GM11168 (cell line): ENCODE measurements around the gene APOBEC4.
"Not testable (repeated sequence)": the region's sequence is repeated elsewhere in the genome, so short reads cannot be mapped to it uniquely, and the experiment has no call there.

Experiments used
- in situ Hi-C: fragments of 300-500 bp; cut with MboI; formaldehyde crosslinking; loops from one replicate; pipeline ENCODE4 v1.12.0; 2022; ENCODE audit warnings: low sequenced_read_pairs; ENCODE audit not compliant: unreplicated experiment

Gene APOBEC4, protein sequence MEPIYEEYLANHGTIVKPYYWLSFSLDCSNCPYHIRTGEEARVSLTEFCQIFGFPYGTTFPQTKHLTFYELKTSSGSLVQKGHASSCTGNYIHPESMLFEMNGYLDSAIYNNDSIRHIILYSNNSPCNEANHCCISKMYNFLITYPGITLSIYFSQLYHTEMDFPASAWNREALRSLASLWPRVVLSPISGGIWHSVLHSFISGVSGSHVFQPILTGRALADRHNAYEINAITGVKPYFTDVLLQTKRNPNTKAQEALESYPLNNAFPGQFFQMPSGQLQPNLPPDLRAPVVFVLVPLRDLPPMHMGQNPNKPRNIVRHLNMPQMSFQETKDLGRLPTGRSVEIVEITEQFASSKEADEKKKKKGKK

DNA sequence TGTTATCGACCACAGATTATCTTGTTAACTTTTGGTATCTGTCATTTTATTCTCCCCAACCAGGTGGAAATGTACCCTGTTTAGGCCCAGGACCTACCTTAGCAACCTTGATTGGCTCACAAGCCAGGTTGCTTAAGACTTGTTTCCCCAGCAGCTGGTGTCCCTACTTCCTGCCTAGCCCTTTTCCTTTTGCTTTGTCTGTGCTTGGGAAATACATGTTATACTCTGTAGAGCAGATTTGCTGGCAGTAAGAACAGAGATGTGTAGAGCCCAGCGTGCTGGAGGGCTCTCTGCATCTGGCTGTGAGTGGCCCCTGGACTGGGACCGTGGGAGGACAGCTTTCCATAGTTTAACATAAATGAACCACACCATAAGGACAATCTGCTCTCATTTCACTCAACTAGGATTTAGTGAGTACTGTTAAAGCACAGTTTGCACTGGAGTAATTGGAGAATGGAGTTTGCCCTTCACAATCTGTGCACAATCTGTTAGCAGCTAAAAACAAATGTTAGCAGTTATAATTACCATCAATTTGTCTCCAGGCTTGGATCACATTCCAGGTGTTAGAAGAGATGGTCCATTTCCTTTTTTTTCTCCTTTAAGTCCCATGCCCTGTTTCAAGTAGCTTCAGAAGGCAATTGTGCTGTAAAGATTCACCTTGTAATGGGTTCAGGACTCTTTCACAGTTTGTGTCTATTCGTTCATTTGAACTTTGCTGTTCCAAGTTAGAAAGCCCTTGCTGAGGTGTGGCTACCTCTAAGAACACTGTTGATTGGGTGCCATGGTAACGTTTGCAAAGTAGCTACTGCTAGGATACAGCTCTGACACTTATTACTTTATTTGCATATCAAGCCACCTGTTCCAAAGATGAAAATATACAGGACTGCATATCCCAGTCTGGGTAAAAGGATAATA, at the start of gene APOBEC4:
TSS of gene APOBEC4 (minus strand) at position 770 of the 915 bp plus-strand sequence. CDS start 4,535 bp downstream, outside the sequence.
- in situ Hi-C loops, result no loop called here

DNA sequence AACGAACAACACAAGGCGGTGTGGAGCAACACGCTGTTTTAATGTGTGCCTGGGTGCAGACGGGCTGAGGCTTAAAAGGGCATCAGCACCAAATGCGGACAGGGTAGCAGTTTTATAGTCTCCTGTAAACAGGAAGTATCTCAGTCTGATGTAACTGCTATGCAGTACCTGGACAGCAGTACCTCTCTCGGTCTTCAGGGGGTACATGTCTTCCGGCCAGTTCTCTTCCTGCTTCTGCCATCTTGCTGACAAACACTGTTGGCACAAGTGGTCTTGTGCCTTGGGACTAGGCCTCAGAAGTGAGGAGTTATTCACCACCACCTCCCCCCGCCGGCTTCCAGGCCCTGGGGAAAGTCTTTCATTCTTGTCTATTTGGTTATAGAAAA, 49.7 kb upstream of the APOBEC4 start:
- in situ Hi-C loops, result no loop called here

DNA sequence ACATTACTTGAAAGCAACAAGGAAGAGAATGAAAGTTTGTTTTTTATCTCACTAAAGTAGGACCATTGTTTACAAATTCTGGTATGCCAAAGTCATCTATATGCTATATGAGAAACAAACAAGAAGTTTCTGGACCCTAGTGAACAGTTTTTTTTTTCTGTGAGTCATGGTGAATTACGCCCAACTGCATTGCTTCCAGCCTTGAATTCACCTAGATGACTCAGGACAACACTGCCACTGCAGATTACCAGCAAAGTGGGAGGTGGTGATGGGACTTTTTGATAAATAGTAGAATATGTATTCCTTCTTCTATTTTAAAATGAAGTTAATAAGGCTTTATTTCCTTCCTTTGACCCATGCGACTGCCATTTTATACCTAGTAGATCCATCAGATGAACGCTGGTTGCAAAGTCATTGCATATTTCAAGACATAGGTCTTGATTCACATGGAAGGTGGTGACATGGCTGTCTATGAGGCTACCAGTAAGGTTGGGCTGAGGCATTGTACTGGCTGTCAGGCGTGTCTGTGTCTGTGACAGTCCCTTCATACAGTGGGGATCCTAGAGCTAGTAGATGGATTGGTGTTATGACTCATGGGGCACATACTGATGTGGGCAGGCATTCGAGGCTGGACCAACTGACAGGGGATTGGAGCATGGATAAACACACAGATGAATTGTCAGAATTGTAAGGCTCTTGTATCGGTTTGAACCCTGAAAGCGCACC, 49.1 kb upstream of the APOBEC4 start:
- in situ Hi-C loops, result no loop called here

DNA sequence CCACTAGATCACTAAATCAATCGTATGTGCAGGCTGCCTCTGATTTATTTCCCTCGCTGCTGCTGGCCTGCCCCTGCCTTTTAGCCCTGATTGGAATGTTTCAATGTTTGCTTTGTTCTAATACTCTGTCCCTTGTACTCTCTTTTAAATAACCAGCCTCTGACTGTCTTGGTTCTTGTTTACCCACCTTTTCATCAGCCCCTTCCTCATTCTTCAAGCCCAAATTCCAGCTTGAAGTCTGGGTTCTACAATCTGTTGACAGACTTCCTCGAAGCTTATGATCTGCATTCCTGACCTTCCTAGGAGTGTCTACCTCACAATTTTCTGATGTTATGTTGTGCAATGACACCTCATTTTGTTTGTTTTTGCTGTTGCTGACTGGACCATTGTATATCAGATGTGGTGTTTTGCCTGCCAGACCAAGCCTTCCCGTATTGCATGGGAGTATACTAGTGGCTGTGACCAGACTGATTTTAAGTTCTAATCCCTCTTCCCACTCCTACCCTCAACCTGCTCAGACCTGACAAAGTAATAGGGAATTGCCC, 46.6 kb upstream of the APOBEC4 start:
- in situ Hi-C loops, result no loop called here

DNA sequence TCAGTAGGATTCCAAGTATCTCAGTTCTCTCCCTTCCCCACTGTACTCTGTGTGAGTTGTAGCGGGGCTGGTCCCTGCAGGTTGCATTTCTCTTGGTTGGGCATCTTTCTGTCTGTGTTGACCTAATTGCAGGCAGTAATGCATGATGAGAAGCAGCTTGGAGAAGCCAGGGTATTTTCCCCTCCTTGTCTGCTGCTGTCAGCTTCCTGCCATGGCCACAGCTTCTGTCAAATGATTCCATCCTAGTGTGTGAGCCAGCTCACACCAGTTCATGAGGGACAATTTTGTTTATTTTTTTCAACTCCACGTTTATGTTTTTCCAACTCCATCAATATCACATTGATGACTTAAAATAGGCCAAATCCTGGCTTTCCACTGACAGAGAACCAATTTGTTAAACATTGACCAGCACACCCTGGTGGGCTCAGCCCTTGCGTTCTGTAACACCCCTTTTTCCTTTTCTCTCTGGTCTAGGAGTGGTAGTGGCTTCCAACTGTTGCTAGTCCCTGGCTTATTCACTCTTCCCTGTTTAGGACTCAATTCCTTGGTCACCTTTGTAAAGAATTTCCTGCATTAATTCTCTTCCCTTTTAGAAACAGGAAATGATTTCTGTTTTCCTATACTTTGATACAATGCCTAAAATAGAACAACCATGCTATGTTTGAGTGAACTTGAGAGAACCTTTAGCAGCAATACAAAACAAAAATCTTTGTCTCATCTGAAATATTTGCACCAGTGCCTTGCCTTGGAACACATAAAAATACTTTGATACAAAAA, 44.9 kb upstream of the APOBEC4 start:
- in situ Hi-C loops, result no loop called here

DNA sequence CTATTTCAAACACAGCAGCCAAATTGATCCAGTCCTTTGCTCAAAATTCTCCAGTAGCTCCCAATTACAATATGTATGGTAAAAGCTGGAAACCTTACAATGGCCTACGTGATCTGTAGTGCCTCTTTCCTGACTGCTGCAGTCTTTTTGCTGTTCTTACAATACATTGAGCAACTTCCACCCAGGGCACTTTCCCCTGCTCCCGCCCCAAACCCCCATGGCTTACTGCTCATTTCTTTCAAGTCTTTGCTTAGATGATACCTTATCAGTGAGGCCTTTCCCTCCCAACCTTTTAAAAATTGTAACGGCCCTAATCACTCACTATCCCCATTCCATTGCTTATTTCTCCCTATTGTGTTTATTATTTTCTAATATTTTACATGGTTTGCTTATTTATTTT, 43.9 kb upstream of the APOBEC4 start:
- in situ Hi-C loops, result no loop called here

DNA sequence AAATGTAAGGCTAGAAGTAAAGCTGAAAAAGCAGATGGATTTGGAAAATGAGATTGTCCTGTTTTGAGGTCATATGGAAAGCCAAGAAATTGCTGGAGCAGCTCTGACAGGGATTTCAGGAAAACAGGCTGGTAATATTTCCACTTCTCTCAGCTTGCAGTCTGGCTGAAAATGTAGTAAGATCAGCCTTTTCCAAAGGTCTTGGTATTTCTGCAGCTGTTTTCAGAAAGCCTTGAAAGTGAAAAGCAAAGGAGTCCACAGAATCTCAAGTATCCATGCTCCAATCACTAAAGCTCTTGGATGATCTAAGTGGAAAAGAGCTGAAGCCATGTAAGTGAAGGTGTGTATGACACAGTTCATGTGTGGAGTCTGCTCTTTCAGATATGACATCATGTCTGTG, 41.6 kb upstream of the APOBEC4 start:
- in situ Hi-C loops, result no loop called here

DNA sequence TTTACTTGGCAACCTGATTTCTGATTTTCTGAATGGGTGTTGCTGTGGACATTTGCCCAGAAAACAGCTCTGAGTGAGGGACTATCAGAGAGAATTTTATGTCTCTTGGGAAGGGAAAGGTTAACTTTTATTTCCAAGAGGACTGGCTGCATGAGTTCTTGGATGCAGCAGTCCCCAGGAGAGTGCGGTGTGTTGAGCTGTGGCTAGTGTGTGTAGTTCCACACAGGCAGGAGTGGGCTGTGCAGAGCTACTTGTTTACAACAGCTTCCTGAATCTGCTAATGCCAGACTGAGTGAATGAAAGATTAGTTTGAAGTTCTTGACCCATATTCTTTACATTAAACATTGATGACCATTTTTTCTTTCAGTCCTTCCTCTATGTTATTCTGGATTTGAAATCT, 41.0 kb upstream of the APOBEC4 start:
- in situ Hi-C loops, result no loop called here

DNA sequence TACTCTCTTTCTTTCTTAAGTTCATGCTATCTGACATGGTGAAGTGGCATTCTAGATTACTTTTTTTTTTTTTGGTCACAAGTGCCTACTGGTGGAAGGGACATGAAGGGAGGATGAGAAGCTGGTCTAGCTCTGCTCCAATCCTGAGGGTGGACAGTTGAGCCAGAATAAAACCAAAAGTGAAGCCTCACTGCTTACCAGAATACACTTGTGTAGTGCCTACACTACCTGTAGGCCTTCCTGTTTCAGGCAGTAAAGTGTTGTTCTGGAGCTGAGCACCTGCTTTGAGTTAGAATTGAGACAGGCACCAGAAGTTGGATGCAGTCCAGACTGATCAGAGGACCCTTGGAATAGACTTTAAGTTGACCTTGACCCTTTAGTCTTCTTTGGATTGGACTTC, 40.4 kb upstream of the APOBEC4 start:
- in situ Hi-C loops, result no loop called here

DNA sequence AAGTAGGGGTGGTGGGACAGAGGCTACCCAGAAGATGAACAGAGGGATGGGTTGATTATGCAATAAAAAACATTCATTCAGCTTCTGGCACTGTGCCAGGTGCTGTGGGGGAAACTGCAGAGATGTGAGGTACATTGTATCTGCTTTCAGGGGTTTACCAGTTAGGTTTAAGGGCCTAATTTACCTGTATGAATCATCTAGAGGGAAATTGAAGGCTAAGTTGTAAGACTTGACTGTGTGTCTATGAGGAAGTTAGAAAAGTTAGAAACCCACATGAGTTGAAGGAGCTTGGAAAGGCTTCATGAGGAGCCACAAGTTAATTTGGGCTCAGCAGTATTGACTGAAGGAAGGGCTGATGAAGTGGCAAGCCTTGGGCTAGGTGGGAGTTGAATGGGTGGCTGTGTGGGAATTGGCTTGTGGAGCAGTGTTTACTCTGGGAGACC, 36.7 kb upstream of the APOBEC4 start:
- in situ Hi-C loops, result loop anchor here (10.0 kb wide), 1 partner anchor 235 kb away; no protein-coding TSS in a partner anchor

DNA sequence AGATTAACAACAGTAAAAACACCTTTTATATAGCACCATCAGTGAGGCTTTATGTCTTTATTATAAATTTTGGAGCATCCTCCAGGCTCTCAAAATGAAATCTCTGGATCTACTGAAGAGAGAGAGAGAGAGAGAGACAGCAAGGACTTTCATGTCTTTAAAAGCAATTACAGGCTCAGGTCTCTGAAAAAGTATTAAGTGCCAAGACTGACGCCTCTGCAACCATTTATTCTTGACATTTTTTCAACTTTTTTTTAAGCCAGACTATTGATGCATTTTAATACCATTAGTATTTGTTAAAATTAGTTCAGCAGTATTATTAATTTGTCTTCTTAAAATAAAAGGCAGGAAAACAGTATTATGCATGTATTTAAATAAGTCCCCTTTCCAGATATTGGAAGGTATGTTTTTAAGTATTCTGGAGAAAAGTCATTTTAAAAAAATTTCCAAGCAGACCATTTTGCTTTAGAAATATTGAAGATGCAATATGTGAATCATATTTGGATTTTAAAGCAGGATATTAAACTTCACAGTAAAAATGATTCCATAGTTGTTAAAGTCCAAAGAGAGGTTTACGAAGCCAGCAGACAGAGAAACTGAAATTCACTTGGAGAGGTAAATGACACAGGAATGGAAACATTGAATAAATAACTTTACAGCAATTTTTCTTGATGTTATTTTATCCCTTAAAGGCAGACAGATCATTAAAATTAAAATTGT, 35.4 kb upstream of the APOBEC4 start:
- in situ Hi-C loops, result loop anchor here (10.0 kb wide), 1 partner anchor 236 kb away; no protein-coding TSS in a partner anchor

DNA sequence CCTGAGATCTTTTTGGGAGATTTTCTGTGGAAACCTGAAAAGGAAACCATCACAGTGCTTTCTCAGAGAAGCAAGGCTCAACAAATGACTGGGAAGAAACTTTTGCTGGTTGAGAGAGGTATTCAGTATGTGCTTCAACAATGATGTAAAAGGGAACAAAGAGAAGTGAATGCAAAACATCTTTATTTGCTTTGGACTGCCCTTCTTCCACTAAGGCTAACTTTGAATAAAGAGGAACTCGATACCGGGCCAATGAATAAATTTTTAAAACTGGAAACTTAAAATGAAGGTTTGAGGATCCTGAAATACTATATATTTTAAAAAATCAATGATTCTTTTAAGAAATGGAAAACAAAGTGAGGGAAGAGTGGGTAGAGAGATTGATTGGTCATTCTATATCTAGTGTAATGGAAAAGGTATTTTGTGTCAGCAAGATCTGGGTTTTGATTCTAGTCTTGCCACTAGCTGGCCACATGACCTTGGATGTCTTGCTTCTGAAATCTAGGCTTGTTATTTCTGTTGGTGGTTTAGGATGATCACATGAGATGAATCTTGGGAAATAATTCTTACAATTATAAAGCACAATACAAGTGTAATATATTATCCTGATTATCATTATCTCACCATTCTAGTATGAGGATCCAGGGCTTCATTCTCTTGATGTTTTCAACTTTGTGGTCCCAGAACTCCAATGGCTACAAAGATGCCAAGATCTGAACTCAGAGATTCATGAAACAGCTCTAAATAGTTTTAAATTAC, 34.6 kb upstream of the APOBEC4 start:
- in situ Hi-C loops, result loop anchor here (10.0 kb wide), 1 partner anchor 237 kb away; no protein-coding TSS in a partner anchor

DNA sequence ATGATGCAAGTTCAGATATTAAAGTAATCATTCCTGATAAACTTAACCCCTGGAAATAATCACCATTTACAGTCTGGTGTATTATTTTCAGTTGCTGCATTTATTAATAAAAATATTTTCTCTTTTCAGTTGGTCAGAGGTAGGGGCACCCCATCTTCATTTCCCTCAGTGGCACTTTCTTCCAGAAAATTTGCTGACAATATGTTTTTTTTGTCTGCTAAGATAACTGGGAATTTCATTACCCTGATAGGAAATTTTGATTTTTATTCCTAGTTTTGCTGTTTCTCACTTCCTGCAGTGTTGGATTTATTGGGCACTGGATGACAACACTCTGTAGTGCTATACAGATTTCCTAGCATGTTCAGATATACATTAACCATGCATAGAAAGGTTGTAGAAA, 33.1 kb upstream of the APOBEC4 start:
- in situ Hi-C loops, result loop anchor here (10.0 kb wide), 1 partner anchor 239 kb away; no protein-coding TSS in a partner anchor

DNA sequence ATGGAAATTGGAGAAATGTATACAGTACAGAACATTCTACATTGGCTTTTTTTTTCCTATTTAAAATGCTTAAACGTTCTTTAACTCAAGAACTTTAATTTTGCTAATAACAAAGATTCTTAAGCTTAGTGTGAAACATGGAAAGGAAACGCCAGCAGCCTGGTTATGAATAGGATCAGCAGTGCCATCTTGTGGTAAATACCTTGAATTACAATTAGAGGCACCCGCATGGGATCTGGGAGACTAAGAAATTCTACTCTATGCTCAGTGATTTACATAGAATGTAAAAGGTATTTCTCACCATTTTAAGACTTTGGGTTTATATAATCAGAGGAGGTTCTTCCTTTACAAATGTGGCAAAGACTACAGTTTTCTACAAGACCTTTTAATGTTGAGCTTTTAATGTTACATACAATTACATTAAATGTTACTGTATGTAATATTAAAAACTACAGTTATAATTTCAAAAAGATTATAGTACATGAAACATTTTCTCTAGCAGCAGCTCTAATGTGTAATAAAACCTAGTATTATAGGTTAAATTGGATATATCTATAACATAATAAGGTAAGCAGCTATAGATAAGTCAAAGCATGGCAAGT, 32.1 kb upstream of the APOBEC4 start:
- in situ Hi-C loops, result loop anchor here (10.0 kb wide), 1 partner anchor 240 kb away; no protein-coding TSS in a partner anchor

DNA sequence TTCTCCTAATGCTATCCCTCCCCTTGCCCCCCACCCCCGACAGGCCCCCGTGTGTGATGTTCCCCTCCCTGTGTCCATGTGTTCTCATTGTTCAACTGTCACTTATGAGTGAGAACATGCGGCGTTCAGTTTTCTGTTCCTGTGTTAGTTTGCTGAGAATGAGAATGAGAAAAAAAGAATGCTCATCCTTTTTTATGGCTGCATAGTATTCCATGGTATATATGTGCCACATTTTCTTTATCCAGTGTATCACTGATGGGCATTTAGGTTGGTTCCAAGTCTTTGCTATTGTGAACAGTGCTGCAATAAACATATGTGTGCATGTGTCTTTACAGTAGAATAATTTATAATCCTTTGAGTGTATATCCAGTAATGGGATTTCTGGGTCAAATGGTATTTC, 26.2 kb upstream of the APOBEC4 start:
- in situ Hi-C loops, result not testable (repeated sequence)

DNA sequence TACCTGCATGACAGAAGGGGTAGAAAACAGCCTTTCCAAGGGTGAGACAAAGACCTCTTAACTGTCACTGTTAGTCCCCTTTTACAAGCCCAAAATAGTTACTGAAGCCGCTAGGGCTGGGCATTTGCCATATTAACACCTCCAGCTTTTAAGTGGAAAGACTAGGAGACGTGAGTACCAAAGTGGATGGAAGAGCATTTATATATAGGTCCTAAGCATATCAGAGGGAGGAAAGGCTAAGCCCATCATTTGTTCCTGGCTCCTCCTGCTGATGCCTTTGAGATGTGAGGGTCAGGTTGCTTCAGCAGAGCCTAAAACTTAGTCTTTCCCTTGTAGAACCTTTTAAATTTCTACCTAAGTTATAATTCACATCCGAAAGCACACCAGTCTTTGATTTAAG, 25.7 kb upstream of the APOBEC4 start:
- in situ Hi-C loops, result no loop called here

DNA sequence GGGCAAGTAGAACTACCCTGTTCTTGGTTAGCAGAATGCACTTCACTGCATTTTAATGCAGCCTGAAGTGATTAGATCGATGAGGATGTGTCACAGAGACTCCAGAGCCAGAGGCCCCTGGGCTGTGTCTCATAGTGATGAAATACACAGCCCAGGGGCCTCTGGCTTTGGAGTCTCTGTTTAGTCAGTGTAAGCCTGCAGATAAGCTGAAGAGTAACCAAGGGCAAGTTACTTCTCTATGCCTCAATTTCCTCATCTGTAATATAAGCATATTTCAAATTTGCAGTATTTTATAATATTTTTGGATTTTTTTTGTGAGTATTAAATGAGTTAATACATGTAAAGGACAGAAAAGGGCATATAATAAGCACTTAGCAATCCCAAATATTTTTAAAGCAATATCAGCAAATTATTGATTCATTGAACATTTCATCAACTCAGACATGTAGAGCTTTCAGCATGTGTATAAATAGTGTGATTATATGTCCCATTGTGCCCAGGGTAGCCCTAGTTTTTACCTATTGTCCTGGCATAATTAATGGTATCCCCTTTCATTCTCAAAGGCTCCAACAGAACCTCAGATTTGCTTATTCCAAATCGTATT, 23.6 kb upstream of the APOBEC4 start:
- in situ Hi-C loops, result no loop called here
